Suppressor macrophage treated with lipopolysaccharide for 4 hours (primary cell): ENCODE results near the gene ZBED3.
A peak's percentile ranks its signal among the peaks of the same experiment; 100 is the strongest.
"Not testable (repeated sequence)": the region's sequence is repeated elsewhere in the genome, so short reads cannot be mapped to it uniquely, and the experiment has no call there.

Source experiments
- DNase-seq: peaks from one replicate; pipeline ENCODE4 v3.0.0-alpha.2; 2020

ZBED3 gene, protein sequence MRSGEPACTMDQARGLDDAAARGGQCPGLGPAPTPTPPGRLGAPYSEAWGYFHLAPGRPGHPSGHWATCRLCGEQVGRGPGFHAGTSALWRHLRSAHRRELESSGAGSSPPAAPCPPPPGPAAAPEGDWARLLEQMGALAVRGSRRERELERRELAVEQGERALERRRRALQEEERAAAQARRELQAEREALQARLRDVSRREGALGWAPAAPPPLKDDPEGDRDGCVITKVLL

DNA sequence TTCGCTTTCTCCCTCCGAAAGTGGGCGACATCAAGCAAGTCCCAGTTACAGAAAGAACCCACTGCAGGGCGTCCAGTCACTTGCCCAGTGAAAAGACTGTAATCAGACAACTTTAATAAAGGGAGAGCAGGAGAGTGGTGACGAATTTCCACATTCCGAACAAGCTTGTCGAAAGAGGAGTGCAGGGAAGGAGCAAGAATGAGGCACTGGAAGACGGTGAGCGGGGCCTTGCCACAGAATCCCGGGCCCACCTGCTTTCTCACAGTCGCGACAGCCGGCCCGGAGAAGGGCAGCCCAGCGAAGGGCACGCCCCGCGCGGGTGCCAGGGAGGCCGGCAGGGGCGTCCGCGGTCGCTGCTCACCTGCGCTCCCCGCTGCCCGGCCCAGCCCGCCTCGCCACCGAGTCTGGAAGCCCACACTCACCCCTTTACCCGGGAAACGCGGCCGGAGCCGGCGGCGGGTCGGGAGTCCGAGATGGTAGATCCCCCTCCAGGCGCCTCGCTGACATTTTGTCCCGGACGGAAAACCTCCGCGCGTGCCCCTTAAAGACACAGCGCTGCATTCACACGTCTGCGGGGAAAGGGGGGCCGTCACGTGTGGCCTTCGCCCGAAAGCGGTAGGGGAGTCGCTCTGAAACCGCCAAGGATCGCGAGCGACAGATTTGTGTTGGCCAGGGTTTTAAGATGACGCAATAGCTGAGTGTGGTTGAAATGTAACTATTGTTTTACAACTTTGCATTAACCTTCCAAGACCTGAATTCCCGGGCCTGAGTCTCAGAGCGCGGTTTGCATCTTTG is at the start of gene ZBED3:
Gene ZBED3, minus strand, starts transcription at position 597 of the 795 bp plus-strand sequence. CDS start 9,407 bp downstream, outside the sequence.
- peak; percentile 41 for DNase-seq

DNA sequence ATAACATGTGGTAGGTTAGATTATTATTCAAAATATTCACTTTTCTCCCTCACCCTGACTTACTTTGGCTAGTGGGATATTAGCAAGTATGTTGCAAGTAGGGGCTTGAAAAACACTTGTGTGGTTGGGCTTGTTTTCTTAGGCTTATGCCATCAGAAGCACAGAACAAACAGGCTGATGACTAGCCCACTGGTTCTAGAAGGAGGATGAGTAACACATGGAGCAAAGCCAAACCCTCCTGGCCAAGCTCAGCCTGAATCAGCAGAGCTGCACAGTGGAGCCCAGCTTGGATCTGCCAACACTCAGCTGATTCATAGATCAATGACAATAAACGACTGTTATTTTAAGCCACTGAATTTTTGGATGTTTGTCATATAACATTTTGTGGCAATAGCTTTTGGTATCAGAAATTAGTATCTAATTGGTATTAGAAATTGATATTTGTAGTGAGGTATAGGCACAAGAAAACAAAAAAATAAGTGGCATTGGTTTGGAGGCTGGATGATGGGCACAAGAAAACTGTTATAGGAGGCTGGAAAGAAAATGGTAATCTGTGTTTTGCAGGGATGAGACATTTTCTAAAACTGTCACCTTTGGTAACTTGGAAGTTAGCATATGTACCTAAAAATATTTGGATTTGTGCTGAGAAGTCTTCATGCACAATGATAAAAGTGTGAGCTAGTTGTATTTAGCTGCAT is 46.1 kb upstream of the ZBED3 start:
- DNase-seq: peak; percentile 79

DNA sequence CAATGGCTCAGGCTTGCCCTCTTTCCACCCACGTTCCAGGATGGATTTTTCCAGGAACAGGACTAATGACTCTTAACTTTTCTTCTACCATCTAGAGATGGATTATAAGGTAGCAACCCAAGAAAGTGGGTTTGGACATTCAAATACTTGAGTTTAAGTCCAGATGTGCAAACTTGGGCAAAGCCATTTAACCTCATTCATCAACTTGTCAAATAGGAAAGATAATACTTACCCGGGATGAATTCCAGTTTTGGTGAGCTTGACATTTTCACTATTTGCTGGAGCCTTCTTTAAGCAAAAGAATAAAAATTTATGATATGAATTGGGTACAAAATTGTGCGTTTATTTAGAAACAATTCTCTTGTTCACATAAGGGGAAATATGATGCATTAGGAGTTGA is 44.3 kb upstream of the ZBED3 start:
- no peak for DNase-seq

DNA sequence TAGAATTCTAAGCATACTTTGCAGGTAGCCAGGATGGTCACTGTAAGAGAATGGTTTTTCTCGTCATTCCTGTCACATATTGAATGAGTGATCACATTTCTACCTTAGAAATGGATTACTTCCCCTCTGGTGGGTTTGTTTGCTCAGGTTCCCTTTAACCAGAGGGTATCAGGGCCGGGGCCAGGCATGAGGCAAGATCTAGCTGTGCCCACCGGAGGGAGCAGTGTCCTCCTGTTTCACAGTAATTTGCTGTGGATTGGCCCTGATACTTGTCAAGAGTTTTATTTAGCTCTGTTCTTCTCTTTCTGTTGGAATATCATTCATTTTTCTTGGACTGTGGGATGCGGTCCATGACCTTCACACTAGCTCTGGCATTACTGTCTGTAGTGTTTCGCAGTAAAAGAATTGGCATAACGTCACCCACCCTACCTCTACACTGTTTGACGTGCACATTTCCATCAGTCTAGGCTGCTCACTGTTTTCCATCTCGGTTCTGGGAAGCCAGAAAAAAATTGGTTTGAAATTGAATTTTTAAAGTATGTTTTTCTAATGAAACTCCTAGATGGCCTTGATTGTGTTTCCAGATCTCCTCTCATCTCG is 42.4 kb upstream of the ZBED3 start:
- no peak for DNase-seq

DNA sequence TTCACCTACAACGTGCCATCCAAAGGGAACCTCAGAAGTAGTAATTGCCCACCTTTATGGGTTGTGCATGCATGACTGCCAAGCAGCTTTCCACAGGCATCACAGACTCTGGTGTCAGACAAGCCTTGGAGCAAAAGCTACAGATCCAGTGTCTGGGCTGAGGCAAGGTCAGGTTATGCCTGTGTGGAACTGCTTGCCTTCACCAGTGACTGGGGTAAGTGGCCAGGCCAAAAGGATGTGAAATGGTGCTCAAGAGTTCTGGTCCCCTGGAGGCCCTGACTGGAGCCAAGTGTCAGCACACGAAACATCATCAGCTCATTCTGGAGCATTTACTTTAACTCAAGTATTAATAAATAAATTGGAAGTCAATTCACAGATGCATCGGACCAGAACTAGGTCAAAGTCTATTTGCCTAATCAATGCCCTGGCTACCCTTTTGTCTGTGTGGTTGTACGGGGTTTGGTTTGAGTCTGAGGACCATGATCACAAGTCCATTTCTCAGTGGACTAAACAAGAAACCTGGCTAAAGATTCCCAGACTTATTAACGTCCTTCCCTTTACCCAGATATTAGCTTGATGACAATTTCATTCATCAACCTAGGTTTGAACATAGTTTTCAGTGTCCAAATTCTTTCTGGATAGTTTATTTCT is 41.5 kb upstream of the ZBED3 start:
- no peak for DNase-seq

DNA sequence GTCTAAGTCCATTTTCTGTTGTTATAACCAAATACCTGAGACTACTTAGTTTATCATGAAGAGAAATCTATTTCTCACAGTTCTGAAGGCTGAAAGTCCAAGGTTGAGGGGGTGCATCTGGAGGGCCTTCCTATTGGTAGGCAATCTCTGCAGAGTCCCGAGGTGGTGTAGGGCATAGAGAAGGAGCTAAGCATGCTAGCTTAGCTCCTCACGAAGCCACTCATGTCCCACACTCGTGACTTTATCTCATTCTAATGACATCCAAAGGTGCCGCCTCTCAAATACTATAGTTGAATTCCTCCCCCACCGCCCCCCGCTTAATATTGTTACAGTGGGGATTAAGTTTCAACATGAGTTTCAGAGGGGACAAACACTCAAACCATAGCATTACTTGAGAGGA is 36.0 kb upstream of the ZBED3 start:
- DNase-seq: no peak

DNA sequence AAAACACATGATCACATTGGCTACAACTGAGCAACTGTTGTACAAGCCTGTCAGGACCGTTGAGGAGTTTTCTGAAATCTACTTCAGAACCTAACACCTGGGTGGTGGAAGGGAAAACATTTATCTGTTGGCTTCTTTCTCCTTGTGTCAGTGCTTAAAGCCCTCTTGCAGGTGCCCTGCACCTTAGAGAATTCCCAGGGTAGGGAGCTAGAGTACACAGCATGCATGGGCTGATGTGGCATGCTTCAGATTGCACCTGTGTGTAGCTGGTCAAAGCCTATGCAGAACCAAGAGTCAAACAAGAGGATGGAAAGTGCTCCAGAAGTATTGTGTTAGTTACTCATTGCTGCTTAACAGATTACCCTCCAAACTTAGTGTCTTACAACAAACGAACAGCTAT is 33.6 kb upstream of the ZBED3 start:
- DNase-seq: no peak

DNA sequence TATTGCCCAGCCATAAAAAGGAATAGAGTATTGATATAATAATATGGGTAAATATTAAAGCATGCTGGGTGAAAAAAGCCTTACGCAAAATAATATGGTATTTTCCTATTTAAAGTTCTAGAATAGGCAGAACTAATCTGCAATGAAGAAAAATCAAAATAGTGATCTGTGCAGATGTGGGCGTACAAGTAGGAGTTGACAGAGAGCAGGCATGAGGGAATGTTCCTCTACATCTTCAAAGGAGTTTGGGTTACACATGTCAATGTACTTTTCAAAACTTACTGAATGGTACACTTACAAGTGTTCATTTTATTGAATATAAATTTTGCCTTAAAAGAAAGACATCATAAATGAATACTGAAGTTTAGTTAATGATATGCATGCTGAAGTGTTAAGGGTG is 33.0 kb upstream of the ZBED3 start:
- DNase-seq: no peak

DNA sequence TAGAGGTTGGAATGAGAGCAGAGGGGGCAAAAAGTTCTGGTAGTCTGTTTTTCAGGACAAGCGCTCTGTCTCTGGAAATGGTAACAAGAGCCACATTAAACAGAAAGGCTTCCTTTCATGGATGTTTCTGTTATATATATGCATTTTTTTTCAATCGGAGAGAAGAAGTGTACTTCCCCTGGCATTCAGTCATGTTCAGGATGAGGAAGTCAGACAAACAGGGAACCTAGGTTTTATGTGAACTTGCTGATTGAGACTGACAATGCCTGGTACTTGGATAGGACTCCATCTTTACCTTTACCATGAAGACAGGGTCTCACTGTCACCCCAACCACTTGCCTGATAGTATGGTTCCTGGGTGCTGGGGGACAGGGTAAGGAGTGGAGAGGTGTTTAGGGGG is 30.1 kb upstream of the ZBED3 start:
- peak; percentile 38 for DNase-seq

DNA sequence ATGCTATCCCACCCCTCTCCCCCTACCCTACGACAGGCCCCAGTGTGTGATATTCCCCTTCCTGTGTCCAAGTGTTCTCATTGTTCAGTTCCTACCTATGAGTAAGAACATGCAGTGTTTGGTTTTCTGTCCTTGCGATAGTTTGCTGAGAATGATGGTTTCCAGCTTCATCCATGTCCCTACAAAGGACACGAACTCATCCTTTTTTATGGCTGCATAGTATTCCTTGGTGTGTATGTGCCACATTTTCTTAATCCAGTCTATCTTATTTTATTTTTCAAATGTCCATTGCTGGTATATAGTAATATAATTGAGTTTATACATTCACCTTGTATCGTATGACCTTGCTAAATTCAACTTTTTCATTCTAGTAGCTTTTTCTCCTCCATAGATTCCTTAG is 19.9 kb upstream of the ZBED3 start:
- not testable (repeated sequence) for DNase-seq

DNA sequence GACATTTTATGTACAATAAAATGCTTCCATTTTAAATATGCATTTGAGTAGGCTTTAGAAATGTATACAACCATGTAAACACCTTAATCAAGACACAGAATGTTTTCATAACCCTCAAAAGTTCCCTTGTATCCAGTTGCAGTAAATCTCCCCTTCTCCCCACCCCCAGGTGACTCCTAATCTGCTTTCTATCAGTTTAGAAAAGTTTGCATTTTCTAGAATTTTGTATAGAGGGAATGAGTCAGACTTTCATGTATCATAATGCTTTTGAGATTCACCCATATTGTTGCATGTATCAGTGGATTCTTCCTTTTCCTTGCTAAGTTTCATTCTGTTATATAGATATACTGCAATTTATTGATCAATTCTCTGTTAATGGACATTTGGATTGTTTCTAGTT is 17.7 kb upstream of the ZBED3 start:
- no peak for DNase-seq

DNA sequence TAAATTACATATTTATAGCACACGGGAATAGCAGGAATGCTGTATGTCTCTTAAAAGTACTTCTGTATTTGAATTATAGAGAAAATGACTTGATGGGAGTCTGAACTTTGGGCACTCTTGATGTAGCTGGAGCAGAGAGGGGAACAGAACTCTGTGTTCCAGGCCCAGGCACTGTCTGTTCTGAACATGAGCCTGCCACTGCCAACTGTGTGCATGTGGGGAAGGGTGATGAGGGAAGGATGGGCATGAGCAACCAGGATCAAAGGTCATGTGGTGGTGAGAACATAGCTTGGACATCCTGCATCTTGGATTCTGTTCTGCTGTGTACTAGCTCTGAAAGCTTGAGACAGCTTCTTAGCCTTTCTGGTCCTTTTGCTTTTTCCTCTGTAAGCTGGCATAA is 16.4 kb upstream of the ZBED3 start:
- DNase-seq: no peak

DNA sequence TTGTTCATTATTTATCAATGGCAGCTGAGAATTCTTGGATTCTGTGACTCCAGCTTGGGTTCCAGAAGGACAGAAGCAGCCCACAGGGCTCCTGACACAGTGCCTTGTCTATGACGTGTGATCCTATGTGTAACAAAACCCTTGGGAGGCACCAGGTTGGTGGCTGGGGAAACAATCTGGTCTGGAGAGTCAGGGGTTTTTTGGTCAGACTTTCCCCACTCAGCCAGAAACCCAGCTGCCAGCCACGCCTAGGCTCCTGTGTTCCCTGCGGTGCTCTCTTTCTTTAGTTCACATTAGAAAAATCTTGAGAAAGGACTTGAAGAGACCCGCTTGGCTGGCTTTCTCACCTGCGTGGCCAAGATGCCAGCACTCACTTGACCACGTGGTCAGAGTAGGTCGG is 15.5 kb upstream of the ZBED3 start:
- no peak for DNase-seq

DNA sequence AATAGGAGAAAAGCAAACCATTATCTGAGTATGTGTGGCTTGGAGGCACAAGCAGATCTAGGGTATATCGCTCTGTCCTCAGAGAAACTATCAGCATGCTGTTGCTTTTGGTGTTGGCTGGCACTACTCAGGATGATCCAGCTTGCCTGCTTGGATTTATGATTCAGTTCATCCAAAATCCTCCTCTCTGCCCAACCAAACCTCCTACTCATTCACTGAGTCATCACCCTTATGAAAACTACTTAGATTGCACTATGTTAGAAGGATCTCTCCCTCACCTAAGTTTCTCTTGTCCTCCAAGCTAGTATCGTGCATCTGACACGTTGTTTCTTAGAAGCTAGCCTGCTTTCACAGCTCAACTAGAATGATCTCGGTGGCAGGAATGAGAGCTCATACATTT is 14.2 kb upstream of the ZBED3 start:
- DNase-seq: peak; percentile 32

DNA sequence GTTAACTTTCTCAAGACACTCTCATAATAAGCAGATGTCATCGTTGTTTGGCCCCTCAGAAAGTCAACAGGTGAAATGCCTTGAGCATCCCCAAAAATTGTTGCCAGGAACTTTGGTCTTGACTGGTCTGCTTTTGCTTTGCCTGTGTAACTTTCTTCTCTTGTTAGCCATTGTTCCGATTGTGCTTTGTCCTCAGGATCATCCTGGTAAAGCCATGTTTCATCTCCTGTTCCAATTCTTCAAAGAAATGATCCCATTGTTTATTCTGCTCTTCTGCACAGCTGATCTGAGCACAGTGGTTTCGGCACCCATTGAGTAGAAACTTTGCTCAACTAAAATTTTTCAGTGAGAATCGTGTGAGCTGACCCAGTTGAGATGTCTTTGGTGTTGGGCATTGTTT is 8.1 kb upstream of the ZBED3 start:
- no peak for DNase-seq

DNA sequence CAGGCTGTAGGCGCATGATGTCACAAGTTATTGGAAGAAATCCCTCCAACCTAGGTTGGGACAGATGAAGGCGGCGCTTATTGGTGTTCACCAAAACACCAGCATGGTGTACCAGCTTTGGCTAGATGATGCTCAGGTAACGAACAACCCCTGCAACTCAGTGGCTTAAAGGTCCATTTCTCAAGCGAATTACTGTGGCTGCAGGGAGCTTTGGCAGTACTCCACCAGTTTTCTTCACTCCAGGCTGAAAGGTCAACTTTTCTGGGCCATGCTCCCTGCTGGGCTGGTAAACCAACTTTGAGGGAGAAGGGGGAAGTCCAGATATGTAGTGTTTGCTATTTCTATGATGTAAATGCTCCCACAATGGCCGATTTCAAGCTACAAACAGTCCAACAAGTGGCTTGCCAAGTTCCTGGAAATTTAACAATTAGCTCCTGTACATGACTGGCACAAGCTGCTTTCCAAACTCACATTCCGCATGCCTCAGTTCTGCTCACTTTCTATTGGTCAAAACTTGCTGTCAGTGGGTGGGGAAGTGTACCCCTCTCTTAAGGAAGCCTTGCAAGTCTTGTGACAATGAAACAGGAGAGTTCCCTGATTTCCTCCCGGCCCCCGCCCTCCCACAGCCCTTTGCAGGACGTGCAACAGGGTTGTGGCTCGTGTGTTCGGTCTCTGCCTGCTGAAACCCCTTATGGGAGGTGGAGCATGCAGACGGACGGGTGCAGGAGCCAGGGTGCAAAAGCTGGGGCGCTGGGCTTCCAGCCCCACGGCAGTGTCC is 588 bp upstream of the ZBED3 start:
- DNase-seq: peak; percentile 70

DNA sequence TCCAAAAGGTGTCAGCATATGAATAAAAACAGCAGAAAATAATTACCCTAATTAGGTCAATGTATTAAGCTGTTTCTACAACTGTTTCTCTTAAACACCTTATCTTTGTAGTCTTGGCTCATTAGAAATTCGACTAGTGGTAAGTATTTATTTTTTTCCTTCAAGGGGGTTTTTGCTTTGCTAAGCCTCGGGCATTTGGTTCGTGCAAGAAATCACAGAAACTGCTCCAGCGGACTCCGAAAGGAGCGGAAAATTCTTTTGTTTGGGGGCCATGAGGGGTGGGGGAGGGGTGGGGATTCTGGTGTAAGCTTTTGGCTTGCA is 757 bp downstream of the ZBED3 start:
- no peak for DNase-seq

DNA sequence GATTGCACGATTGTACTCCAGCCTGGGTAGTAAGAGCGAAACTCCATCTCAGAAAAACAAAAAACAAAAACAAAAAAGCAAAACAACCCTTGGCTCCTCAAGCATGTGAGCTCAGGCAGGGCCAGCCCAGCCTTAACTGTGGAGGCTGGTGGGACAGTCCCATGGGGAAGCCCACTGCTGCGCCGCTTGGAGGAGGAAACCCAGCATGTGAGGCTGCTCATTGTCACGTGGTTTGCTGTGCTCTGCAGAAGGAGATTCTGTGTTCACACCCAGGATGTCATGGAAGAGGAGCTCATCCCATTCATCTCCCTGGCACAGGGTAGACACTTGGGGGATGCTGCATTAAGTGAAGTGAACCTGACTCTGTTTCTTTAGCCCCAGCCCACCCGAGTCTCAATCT is 4.0 kb downstream of the ZBED3 start:
- DNase-seq: no peak

DNA sequence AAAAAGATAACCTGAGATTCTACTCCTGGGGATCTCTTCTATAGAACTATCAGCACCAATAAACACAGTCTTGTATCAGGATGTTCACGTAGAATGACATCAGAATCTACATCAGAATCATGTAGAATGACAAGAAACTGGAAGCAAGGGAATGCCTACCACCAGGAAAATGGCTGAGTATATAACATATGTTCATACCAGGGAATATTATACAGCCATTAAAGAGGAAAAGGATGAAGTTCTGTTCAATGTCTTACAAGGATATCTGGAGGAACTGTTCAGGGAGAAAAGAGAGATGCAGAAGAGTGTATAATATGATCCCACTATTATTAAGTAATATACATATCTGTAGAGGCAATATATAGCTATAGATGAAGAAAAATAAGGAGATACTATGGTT is 4.8 kb downstream of the ZBED3 start:
- DNase-seq: no peak

DNA sequence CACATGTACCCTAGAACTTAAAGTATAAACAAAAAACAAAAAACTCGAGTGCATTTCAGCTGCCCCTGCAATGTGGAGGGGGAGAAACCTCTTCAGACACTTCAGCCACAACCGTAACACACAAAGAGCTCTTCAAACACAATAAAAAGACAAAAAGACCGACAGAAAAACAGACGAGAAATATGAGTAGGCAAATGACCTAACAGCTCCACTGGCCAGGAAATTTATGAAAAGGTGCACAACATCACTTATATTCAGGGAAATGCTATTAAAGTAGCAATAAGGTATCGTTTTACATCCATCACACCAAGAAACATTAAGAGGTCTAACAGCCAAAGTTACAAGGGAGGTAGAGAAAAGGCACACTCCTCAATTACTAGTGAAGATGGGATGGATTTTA is 6.2 kb downstream of the ZBED3 start:
- DNase-seq: no peak

DNA sequence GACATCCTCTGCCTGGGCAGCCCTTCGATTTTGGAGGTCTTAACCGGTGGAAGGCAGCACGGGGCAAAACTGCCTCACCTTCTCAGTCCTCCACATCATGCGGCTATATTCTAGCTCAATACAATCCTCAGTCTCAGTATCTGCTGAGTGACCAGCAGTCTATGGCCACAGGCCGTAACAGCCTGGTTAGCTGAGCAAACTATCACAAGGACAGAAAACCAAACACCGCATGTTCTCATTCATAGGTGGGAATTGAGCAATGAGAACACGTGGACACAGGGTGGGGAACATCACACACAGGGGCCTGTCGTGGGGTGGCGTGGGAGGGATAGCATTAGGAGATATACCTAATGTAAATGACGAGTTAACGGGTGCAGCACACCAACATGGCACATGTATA is 6.6 kb downstream of the ZBED3 start:
- not testable (repeated sequence) for DNase-seq

DNA sequence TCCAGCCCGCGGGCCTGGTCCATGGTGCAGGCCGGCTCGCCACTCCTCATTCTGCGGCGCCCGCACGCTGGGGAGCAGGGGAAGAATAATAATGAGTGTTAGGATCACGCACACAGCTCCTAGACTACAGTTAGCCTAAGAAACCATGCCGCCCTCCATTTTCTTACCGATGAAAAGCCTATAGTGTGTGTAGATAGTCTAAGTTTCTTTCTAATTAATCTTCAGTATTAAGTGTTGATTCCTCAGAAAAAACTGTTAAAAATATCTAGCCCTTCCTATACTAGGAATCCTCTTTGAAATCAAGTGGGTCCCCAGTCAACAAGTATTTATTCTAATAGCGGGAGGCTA is 9.3 kb downstream of the ZBED3 start:
- no peak for DNase-seq
